Suprapubic skin (tissue), 4 donors: ENCODE data around the gene RBMS3. TPM values are rescaled to one million over a fixed set of nuclear protein-coding genes. Genes with fewer than 3 reads are reported as not detected.

Experiments
- DNase-seq, 2 donors: peaks; one replicate each; pipeline ENCODE4 v3.0.0-alpha.2; 2019; ENCODE audit warnings: low spot score in 2 of 2
- H3K27ac ChIP-seq: fragments of 200-600 bp; sonication (generic); one replicate; pipeline ENCODE4 v1.5.1; 2019
- H3K27me3 ChIP-seq: fragments of 200-600 bp; sonication (generic); one replicate; pipeline ENCODE4 v1.5.1; 2019
- H3K36me3 ChIP-seq: fragments of 200-600 bp; sonication (generic); one replicate; pipeline ENCODE4 v1.5.1; 2019
- H3K4me1 ChIP-seq: fragments of 200-600 bp; sonication (generic); one replicate; pipeline ENCODE4 v1.5.1; 2019
- H3K4me3 ChIP-seq: fragments of 200-600 bp; sonication (generic); one replicate; pipeline ENCODE4 v1.5.1; 2019; ENCODE audit warnings: mild to moderate bottlenecking
- H3K9me3 ChIP-seq: fragments of 200-600 bp; sonication (generic); one replicate; pipeline ENCODE4 v1.5.1; 2019
- EP300 ChIP-seq: sonication (generic); formaldehyde crosslinking; IDR thresholded peaks from one replicate; pipeline ENCODE4 v1.6.1; 2017; ENCODE audit warnings: antibody characterized with exemption
- POLR2A ChIP-seq, 2 donors: fragments of 450-650 bp; IDR thresholded peaks; one replicate each; pipeline ENCODE4 v1.6.1; 2017; ENCODE audit warnings: antibody characterized with exemption in 2 of 2, mild to moderate bottlenecking in 2 of 2, moderate library complexity in 2 of 2
- POLR2AphosphoS5 ChIP-seq, 3 donors: sonication (generic); formaldehyde crosslinking; IDR thresholded peaks; one replicate each; pipeline ENCODE4 v1.6.1; 2017; ENCODE audit warnings: antibody characterized with exemption in 3 of 3
- WGBS: methylation state at CpG from one replicate; pipeline ENCODE4 v1.1.5; 2018; 5-methylcytosine and 5-hydroxymethylcytosine counted together
- total RNA-seq, 4 donors: library from RNA; depleted of rRNA; stranded (reverse); fragments of >200 nt; gene quantifications; one replicate each; pipeline ENCODE4 v1.1.0, GENCODE V29; 2016
- TF ChIP-seq, protein P1 (sequence below), 2 donors: fragments of 200-600 bp in 1 of 2; fragments of 450-650 bp in 1 of 2; sonication (generic) in 1 of 2; IDR thresholded peaks; one replicate each; pipeline ENCODE4 v1.5.1; 2016 to 2019; ENCODE audit warnings: antibody characterized with exemption in 2 of 2, mild to moderate bottlenecking in 1 of 2, moderate library complexity in 1 of 2

RBMS3 gene
- total RNA-seq, 4 donors from 2014 or later, result 7.7 to 23.4 (median 11.9) TPM

DNA sequence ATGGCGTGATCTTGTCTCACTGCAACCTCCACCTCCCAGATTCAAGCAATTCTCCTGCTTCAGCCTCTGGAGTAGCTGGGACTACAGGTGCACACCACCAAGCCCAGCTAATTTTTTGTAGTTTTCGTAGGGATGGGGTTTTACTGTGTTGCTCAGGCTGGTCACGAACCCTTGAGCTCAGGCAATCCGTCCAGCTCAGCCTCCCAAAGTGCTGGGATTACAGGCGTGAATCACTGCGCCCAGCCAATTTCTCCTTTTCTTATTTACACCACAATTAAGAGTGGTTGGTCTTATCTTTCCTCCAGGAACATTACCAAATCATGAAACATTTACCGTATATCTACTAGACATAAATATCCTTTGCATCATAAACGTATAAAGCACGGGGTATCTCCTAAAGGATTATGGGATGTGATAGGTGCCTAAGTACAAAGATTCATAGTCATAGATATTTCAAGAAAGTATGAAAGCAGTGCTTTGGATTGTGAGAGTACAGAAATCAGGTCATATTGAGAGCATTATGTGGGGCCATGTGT lies 194.5 kb downstream of the RBMS3 start:
- WGBS, result 94% methylated on average over 9 of the region's 9 CpGs

DNA sequence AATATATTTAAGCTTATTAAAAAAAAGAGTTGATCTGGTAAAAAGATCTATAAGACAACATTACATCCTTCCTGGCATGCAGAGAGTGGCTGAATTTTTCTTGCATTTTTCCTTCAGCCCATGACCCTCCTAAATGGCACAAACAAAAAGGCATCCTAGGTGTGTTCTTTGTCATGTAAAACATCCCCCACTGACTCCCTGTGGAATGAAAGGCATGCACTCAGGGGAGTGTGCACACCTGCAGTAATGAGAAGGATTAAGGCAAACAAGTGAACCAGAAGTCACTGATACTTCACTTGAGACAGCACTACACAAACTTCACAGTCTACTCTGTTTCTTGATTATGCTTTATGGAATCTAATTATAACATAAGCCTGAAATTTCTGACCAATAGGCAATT lies 195.0 kb downstream of the RBMS3 start:
- no peak for DNase-seq
- Histone ChIP-seq H3K27me3 (no peaks in the 10 kb centered on the region), H3K27ac (no peak overlapping the region), H3K4me1 (no peaks in the 10 kb centered on the region), H3K4me3 (no peak overlapping the region), H3K9me3 (no peaks in the 10 kb centered on the region), H3K36me3 (no peaks in the 10 kb centered on the region)
- TF ChIP-seq POLR2A (IDR thresholded peaks at IDR 0.05) (no peak), POLR2AphosphoS5 (IDR thresholded peaks at IDR 0.05) (no peak), EP300 (no peak)
- TF ChIP-seq, protein P1, sequence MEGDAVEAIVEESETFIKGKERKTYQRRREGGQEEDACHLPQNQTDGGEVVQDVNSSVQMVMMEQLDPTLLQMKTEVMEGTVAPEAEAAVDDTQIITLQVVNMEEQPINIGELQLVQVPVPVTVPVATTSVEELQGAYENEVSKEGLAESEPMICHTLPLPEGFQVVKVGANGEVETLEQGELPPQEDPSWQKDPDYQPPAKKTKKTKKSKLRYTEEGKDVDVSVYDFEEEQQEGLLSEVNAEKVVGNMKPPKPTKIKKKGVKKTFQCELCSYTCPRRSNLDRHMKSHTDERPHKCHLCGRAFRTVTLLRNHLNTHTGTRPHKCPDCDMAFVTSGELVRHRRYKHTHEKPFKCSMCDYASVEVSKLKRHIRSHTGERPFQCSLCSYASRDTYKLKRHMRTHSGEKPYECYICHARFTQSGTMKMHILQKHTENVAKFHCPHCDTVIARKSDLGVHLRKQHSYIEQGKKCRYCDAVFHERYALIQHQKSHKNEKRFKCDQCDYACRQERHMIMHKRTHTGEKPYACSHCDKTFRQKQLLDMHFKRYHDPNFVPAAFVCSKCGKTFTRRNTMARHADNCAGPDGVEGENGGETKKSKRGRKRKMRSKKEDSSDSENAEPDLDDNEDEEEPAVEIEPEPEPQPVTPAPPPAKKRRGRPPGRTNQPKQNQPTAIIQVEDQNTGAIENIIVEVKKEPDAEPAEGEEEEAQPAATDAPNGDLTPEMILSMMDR (IDR thresholded peaks at IDR 0.05), result no peak

More for the DNA sequence above, 194.5 kb downstream of the RBMS3 start:
- no peak for TF ChIP-seq EP300
- no peak for TF ChIP-seq POLR2AphosphoS5 (IDR thresholded peaks at IDR 0.05)
- Histone ChIP-seq H3K27me3 (no peaks in the 10 kb centered on the region), H3K9me3 (no peaks in the 10 kb centered on the region), H3K4me3 (no peak overlapping the region), H3K27ac (no peak overlapping the region), H3K36me3 (no peaks in the 10 kb centered on the region), H3K4me1 (no peaks in the 10 kb centered on the region)
- DNase-seq, result no peak

DNA sequence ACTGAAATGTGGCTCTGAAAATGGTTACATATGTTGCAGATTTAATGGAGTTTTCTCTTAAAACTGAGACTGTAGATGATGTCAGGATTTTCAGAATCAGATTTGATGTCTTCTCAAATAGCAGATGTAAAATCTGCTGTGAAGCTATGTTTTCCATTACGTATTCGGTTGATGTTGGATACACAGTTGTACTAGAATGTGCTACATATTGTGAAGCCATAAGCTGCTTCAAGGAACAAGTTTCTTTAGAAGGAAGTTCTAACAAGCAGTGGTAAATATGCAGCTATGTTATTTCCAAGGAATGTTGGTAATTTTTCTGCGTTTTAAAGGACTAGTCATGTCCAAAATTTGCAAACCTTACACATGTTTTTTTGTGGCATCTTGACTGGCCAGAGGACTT lies 197.7 kb downstream of the RBMS3 start:
- Histone ChIP-seq H3K4me3 (no peak overlapping the region), H3K9me3 (no peaks in the 10 kb centered on the region), H3K36me3 (no peaks in the 10 kb centered on the region), H3K27ac (no peak overlapping the region), H3K27me3 (no peaks in the 10 kb centered on the region), H3K4me1 (no peaks in the 10 kb centered on the region)
- TF ChIP-seq EP300 (no peak), POLR2A (IDR thresholded peaks at IDR 0.05) (no peak), POLR2AphosphoS5 (IDR thresholded peaks at IDR 0.05) (no peak)
- TF ChIP-seq, protein P1 (IDR thresholded peaks at IDR 0.05), result no peak
- WGBS, result 88% methylated on average over 3 of the region's 3 CpGs
- no peak for DNase-seq

DNA sequence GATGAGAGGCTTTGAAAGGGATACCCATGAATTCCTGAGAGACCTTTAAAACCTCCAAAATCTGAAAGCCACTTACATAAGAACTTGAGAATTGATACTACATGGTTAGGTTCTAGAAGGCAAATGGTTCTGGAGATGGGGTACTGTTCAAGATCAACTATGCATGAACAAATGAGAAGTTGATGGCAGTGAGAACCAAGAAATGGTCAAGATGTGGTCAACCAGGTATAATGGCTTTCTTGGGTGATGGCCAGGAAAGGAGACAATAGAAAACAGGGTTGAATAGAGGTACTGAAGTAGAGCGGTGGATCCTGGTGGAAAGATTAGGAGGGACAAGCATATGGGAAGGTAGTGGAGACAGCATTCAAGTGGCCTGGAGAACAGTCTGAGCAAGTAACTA lies 200.4 kb downstream of the RBMS3 start:
- no peaks in the 10 kb centered on the region for H3K9me3 ChIP-seq
- DNase-seq, result no peak
- 93% methylated on average over 1 of the region's 1 CpG for whole genome bisulfite sequencing
- H3K4me1 ChIP-seq, result no peaks in the 10 kb centered on the region
- H3K27me3 ChIP-seq, result no peaks in the 10 kb centered on the region
- H3K36me3 ChIP-seq, result no peaks in the 10 kb centered on the region
- TF ChIP-seq EP300 (no peak), POLR2AphosphoS5 (IDR thresholded peaks at IDR 0.05) (no peak), POLR2A (IDR thresholded peaks at IDR 0.05) (no peak)
- TF ChIP-seq, protein P1 (IDR thresholded peaks at IDR 0.05), result no peak
- no peak overlapping the region for H3K27ac ChIP-seq
- no peak overlapping the region for H3K4me3 ChIP-seq

DNA sequence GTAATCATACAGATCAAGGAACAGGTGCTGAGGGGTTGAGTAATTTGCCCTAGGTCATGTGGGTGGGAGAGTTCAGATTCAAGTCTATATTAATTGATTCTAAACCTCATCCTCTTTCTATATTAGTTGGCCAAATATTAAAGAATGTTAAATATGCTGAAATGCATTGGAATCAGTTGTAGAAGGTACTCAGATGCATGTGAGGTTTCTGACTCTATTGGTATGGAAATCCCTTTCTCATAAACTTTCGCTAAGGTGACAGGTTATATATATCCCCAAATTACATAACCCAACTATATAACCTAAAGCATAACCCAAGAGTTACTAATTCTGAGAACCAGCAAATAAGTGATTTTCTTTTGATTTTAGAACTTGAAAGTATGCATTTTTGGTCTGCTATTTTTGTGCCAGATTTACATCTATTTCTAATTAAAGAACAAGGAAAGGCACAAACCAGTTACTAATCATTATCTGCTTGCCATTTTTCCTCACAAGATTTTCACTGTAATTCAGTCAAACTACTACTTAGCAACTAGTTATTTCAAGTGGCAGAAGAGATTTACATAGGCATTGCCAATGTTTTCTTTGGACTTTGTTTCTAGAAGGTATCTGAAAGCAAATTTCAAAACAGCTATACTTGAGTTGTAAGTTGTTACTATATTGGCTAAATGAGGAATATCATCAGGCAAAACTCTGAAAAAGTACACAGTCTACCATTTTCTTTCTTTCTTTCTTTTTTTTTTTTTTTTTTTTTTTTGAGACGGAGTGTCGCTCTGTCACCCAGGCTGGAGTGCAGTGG lies 201.3 kb downstream of the RBMS3 start:
- Histone ChIP-seq H3K4me1 (no peaks in the 10 kb centered on the region), H3K4me3 (no peak overlapping the region), H3K27me3 (no peaks in the 10 kb centered on the region), H3K9me3 (no peaks in the 10 kb centered on the region), H3K36me3 (no peaks in the 10 kb centered on the region), H3K27ac (no peak overlapping the region)
- DNase-seq, result no peak
- TF ChIP-seq, protein P1 (IDR thresholded peaks at IDR 0.05), result no peak
- TF ChIP-seq EP300, result no peak
- no peak for TF ChIP-seq POLR2AphosphoS5 (IDR thresholded peaks at IDR 0.05)
- no peak for TF ChIP-seq POLR2A (IDR thresholded peaks at IDR 0.05)
- 89% methylated on average over 3 of the region's 3 CpGs for WGBS
